Naive thymus-derived CD8-positive, alpha-beta T cell (primary cell): Measurements from ENCODE around the gene KANK3. TPM values are rescaled to one million over a fixed set of nuclear protein-coding genes. Genes with fewer than 3 reads are reported as not detected.

Experiments used
- ATAC-seq, 2 donors: fragments of 150-1000 bp; cut with Tn5 transposase in 1 of 2; sonication (Bioruptor Pico), chemical (Tn5 transposase) in 1 of 2; 1 replicate in 1 of 2; 2 replicates in 1 of 2; pipeline ENCODE4 v1.10.0; 2021; ENCODE audit warnings: mild to moderate bottlenecking in 2 of 2, moderate library complexity in 2 of 2
- POLR2A ChIA-PET: fragments of 350-600 bp; sonication (Branson Sonifier 250); formaldehyde crosslinking; loops from one replicate; lab custom pipeline; 2021; ENCODE audit warnings: antibody characterized with exemption; lab: Charles Lee
- DNase-seq, 10 donors: peaks; one replicate each; pipeline versions ENCODE4 v3.0.0 to v3.0.0-alpha.2; 2020 to 2022
- H3K27ac Mint-ChIP-seq, 10 donors: one replicate each; pipeline ENCODE4 v1.8.0; 2020 to 2022; ENCODE audit warnings: mild to moderate bottlenecking in 10 of 10, mixed read lengths in 10 of 10, moderate library complexity in 4 of 10, inconsistent platforms in 1 of 10
- H3K27me3 Mint-ChIP-seq, 5 donors: one replicate each; pipeline ENCODE4 v1.8.0; 2021 to 2022; ENCODE audit warnings: mixed read lengths in 5 of 5
- H3K36me3 Mint-ChIP-seq, 3 donors: one replicate each; pipeline ENCODE4 v1.8.0; 2020 to 2022; ENCODE audit warnings: mixed read lengths in 3 of 3, mild to moderate bottlenecking in 2 of 3, inconsistent platforms in 1 of 3
- H3K4me1 Mint-ChIP-seq, 4 donors: one replicate each; pipeline ENCODE4 v1.8.0; 2021 to 2022; ENCODE audit warnings: mixed read lengths in 4 of 4
- H3K4me3 Mint-ChIP-seq, 10 donors: one replicate each; pipeline ENCODE4 v1.8.0; 2020 to 2022; ENCODE audit warnings: mild to moderate bottlenecking in 10 of 10, mixed read lengths in 10 of 10, moderate library complexity in 6 of 10, inconsistent platforms in 1 of 10
- H3K9me3 Mint-ChIP-seq, 9 donors: one replicate each; pipeline ENCODE4 v1.8.0; 2020 to 2022; ENCODE audit warnings: mixed read lengths in 9 of 9, mild to moderate bottlenecking in 3 of 9, inconsistent platforms in 1 of 9, moderate library complexity in 1 of 9
- polyA plus RNA-seq, 3 donors: library from polyadenylated mRNA; unstranded; fragments of 300-500 nt; fragmentation: Illumina TruSeq; gene quantifications; one replicate each; pipeline ENCODE4 v1.2.3, GENCODE V29; 2021
- total RNA-seq, 8 experiments: library from RNA in 2 of 8; stranded (reverse) in 2 of 8; gene quantifications; one replicate each; pipeline ENCODE4 v1.2.3 and lab custom pipeline; 2021 to 2026

Gene KANK3
- total and polyA plus RNA-seq, 5 experiments from 2014 or later, result 0.82 to 3.3 (median 1.5) TPM

GRCh38 chr19:8333767-8334457 lies 9.2 kb downstream of the KANK3 start:
- ATAC-seq (peak in 1 of 2 donors; percentile 23), DNase-seq (peak in 1 of 10 donors; percentile 14)
- H3K9me3 Mint-ChIP-seq, result no peaks in the 10 kb centered on the region
- H3K27ac Mint-ChIP-seq, result no peak overlapping the region
- H3K4me1 Mint-ChIP-seq, result peaks cover 0 to 10% (median 5%) of the 10 kb centered on the region in 4 donors
- POLR2A ChIA-PET, result interaction anchor here (0.6 to 1.9 kb wide), 2 partner anchors 12 to 66 kb away, joined by 3 to 11 read pairs; partner anchors contain the start of genes NDUFA7 and RPS28
- H3K27me3 Mint-ChIP-seq, result peaks cover 9 to 32% (median 17%) of the 10 kb centered on the region in 5 donors
- H3K36me3 Mint-ChIP-seq, result peaks cover 0 to 3% (median 2%) of the 10 kb centered on the region in 3 donors
- H3K4me3 Mint-ChIP-seq, result peak overlapping the region in 4 of 10 donors; percentile 18 to 56 (median 28)

GRCh38 chr19:8332976-8333766 lies 9.9 kb downstream of the KANK3 start:
- Mint-ChIP-seq H3K36me3 (peaks cover 0 to 3% (median 2%) of the 10 kb centered on the region in 3 donors), H3K27ac (no peak overlapping the region), H3K27me3 (peaks cover 6 to 28% (median 12%) of the 10 kb centered on the region in 5 donors), H3K9me3 (no peaks in the 10 kb centered on the region), H3K4me1 (peaks cover 0 to 10% (median 4%) of the 10 kb centered on the region in 4 donors), H3K4me3 (peak overlapping the region in 5 of 10 donors; percentile 10 to 68 (median 38))
- ATAC-seq (no peak), DNase-seq (peak in 1 of 10 donors; percentile 43)
- POLR2A ChIA-PET, result interaction anchor here (0.6 to 1.9 kb wide), 2 partner anchors 11 to 65 kb away, joined by 3 to 11 read pairs; partner anchors contain the start of genes NDUFA7 and RPS28

DNA sequence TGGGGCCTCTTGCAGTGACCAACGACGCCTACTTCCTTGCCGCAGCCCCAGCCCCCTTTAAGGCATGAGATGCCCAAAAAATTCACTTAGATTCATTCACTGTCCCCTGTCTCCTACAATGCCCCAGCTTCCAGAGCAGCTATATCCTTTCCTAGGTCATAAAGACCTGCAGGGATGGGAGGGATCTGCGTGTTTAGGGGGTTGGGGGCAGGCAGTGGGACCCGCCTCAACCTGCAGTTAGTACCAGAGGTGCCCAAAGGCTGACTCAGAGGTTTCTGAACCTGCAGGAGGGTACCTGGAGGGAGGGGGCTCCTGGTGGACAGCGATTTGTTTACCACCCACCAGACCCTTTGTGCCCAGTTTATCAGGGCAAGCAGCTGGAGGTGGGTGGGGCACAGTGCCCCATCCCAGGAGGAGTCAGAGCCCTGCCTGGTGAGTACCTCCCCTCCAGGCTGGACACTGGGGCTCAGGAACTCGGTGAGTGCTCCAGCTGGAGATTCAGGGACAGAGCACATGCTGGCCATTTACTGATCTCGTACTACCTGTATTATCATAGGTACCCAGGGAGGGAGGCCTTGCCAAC lies 11.7 kb downstream of the KANK3 start:
- Mint-ChIP-seq H3K36me3 (peaks cover 0 to 3% (median 2%) of the 10 kb centered on the region in 3 donors), H3K4me1 (peaks cover 0 to 10% (median 3%) of the 10 kb centered on the region in 4 donors), H3K4me3 (no peak overlapping the region), H3K27me3 (peaks cover 0 to 14% (median 7%) of the 10 kb centered on the region in 5 donors), H3K27ac (no peak overlapping the region), H3K9me3 (no peaks in the 10 kb centered on the region)
- DNase-seq, result no peak
- POLR2A ChIA-PET, result interaction anchor here (1.6 kb wide), 1 partner anchor 10 kb away, joined by 12 read pairs; the partner anchor contains the start of genes NDUFA7 and RPS28
- no peak for ATAC-seq

GRCh38 chr19:8329996-8330395 lies 13.1 kb downstream of the KANK3 start:
- ATAC-seq (no peak), DNase-seq (no peak)
- Mint-ChIP-seq H3K27ac (peak overlapping the region in 2 of 10 donors; percentile 8 to 74), H3K36me3 (peaks cover 0 to 3% (median 2%) of the 10 kb centered on the region in 3 donors), H3K9me3 (no peaks in the 10 kb centered on the region), H3K4me1 (peaks cover 0 to 4% (median 2%) of the 10 kb centered on the region in 4 donors), H3K27me3 (peaks cover 0 to 7% (median 0%) of the 10 kb centered on the region in 5 donors), H3K4me3 (no peak overlapping the region)
- POLR2A ChIA-PET, result no interaction called here

DNA sequence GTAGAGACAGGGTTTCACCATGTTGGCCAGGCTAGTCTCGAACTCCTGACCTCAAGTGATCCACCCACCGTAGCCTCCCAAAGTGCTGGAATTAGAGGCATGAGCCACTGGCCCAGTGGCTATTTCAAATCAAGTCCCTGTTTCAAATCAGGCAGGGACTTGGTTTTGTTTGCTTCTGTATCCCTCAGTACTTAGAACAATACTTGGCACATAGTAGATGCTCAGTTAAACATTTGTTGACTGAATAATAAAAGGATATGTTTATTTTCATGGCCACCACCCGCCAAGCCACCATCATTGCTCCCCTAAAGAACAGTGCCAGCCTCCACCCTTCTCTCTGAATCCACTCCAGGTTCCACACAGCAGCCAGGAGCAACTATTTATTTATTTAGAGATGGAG lies 17.6 kb downstream of the KANK3 start:
- Mint-ChIP-seq H3K4me1 (peaks cover 10 to 31% (median 24%) of the 10 kb centered on the region in 4 donors), H3K4me3 (no peak overlapping the region), H3K36me3 (peaks cover 0 to 20% (median 2%) of the 10 kb centered on the region in 3 donors), H3K9me3 (no peaks in the 10 kb centered on the region), H3K27ac (peak overlapping the region in 3 of 10 donors; percentile 34 to 67 (median 43)), H3K27me3 (no peaks in the 10 kb centered on the region)
- no peak for ATAC-seq
- no peak for DNase-seq
- POLR2A ChIA-PET, result interaction anchor here (0.6 kb wide), 1 partner anchor 727 kb away, joined by 3 read pairs; no protein-coding TSS in a partner anchor

GRCh38 chr19:8324186-8325050 lies 18.6 kb downstream of the KANK3 start:
- Mint-ChIP-seq H3K4me3 (no peak overlapping the region), H3K27me3 (no peaks in the 10 kb centered on the region), H3K9me3 (no peaks in the 10 kb centered on the region), H3K36me3 (peaks cover 0 to 20% (median 0%) of the 10 kb centered on the region in 3 donors), H3K4me1 (peaks cover 14 to 40% (median 35%) of the 10 kb centered on the region in 4 donors), H3K27ac (peak overlapping the region in 7 of 10 donors; percentile 6 to 77 (median 43))
- no peak for DNase-seq
- POLR2A ChIA-PET, result interaction anchor here (0.5 to 1.7 kb wide), 3 partner anchors 55 to 381 kb away, joined by 3 read pairs; partner anchors contain the start of gene TIMM44
- ATAC-seq, result no peak

DNA sequence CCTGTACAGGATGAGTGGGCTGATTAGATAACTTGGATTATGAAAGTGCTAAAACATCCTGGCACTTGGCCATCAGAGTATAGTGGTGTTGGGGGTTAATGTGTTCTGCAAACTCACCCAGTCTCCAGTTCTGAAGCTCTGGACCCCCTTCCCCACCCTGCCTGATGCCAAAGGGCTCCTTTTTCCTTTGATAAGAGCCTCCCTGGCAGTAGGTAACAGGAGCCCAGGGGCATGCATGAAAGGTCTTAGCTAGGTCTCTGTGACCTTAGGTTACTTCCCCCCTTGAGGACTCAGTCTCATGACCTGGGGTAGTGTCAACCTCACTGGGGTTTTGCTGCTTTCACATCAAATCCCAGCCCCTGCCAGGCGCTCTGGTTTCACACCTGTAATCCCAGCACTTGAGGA lies 19.3 kb downstream of the KANK3 start:
- ATAC-seq, result no peak
- Mint-ChIP-seq H3K4me1 (peaks cover 14 to 45% (median 36%) of the 10 kb centered on the region in 4 donors), H3K27ac (peak overlapping the region in 7 of 10 donors; percentile 6 to 98 (median 62)), H3K27me3 (no peaks in the 10 kb centered on the region), H3K36me3 (peaks cover 0 to 20% (median 0%) of the 10 kb centered on the region in 3 donors), H3K4me3 (peak overlapping the region in 3 of 10 donors; percentile 12 to 65 (median 14)), H3K9me3 (no peaks in the 10 kb centered on the region)
- DNase-seq, result no peak
- POLR2A ChIA-PET, result interaction anchor here (0.5 to 1.7 kb wide), 3 partner anchors 54 to 380 kb away, joined by 3 read pairs; partner anchors contain the start of gene TIMM44

DNA sequence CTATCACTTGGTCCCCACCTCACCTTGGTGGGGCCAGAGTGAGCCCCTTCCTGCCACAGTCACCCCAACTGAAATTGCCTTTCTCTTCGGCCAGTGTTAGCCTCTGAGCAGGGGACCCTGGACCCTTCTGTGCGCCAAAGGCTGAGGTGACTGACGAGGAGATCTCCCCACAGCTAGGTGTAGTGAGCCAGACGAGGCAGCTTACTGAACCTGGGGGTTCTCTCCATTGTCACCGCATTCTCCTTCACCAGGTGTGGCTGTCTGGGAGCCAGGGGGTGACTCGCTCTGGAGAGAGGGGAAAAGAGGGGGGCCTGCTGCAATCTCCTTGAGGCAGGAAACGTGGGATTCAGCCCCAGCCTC lies 20.4 kb downstream of the KANK3 start:
- POLR2A ChIA-PET, result interaction anchor here (0.6 to 3.0 kb wide), 4 partner anchors 12 to 112 kb away, joined by 3 to 11 read pairs (median 3); no protein-coding TSS in a partner anchor
- peak overlapping the region in 9 of 10 donors; percentile 92 to 100 (median 98) for H3K27ac Mint-ChIP-seq
- DNase-seq (no peak), ATAC-seq (no peak)
- peak overlapping the region; percentile 94 to 100 (median 97) for H3K4me3 Mint-ChIP-seq
- no peaks in the 10 kb centered on the region for H3K27me3 Mint-ChIP-seq
- H3K36me3 Mint-ChIP-seq, result peaks cover 0 to 20% (median 0%) of the 10 kb centered on the region in 3 donors
- peaks cover 12 to 49% (median 36%) of the 10 kb centered on the region in 4 donors for H3K4me1 Mint-ChIP-seq
- no peaks in the 10 kb centered on the region for H3K9me3 Mint-ChIP-seq

DNA sequence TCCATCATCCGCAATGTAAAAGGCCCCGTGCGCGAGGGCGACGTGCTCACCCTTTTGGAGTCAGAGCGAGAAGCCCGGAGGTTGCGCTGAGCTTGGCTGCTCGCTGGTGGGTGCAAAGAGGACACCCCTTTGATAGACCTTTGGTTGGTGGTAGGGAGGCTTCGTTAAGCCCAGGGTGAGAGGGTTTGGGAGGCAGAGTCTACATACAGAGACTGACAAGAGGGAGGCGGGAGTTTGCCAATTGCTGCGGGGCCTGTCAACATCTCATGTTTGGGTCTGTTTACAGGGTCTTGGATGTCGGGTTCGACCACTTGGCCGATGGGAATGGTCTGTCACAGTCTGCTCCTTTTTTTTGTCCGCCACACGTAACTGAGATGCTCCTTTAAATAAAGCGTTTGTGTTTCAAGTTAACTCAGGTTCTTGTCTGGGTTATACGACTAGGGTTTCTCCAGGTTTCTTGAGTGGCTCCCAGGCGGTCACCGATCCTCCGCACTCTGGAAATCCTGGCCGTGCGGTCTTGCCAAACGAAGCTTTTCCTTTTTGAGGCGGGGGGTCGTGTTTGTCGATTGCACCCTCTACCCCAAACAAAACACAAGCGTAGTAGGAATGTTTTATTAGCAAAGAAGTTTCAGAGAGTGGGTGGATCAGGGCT lies 20.9 kb downstream of the KANK3 start:
- H3K27me3 Mint-ChIP-seq, result no peaks in the 10 kb centered on the region
- no peaks in the 10 kb centered on the region for H3K9me3 Mint-ChIP-seq
- H3K4me1 Mint-ChIP-seq, result peaks cover 12 to 53% (median 38%) of the 10 kb centered on the region in 4 donors
- peaks cover 0 to 24% (median 2%) of the 10 kb centered on the region in 3 donors for H3K36me3 Mint-ChIP-seq
- peak overlapping the region; percentile 94 to 100 (median 97) for H3K4me3 Mint-ChIP-seq
- POLR2A ChIA-PET, result interaction anchor here (0.6 to 3.3 kb wide), 16 partner anchors 9 to 402 kb away, joined by 3 to 25 read pairs (median 5); partner anchors contain the start of genes CERS4, HNRNPM, RAB11B and SNAPC2
- peak in 1 of 10 donors; percentile 26 for DNase-seq
- no peak for ATAC-seq
- peak overlapping the region; percentile 92 to 100 (median 98) for H3K27ac Mint-ChIP-seq

- POLR2A ChIA-PET, result interaction anchor here (0.5 to 3.3 kb wide), 19 partner anchors 10 to 418 kb away, joined by 3 to 25 read pairs (median 5); partner anchors contain the start of genes CERS4, HNRNPM, MAP2K7 and RAB11B
- no peaks in the 10 kb centered on the region for H3K27me3 Mint-ChIP-seq
- DNase-seq, result peak; percentile 93 to 98 (median 96)
- peaks cover 12 to 55% (median 38%) of the 10 kb centered on the region in 4 donors for H3K4me1 Mint-ChIP-seq
- H3K9me3 Mint-ChIP-seq, result no peaks in the 10 kb centered on the region
- H3K4me3 Mint-ChIP-seq, result peak within 1 kb of the TSS; percentile 94 to 100 (median 97)
- peak; percentile 91 to 94 for ATAC-seq
- peak within 1 kb of the TSS; percentile 92 to 100 (median 98) for H3K27ac Mint-ChIP-seq
- H3K36me3 Mint-ChIP-seq, result peaks cover 0 to 26% (median 2%) of the 10 kb centered on the region in 3 donors
These were observed 21.7 kb downstream of the KANK3 start, which contains the start of the genes NDUFA7 and RPS28 for GRCh38 chr19:8321067-8321985. Gene NDUFA7, minus strand, starts transcription at chr19:8321375. Its CDS starts 17 bp downstream, at chr19:8321358. Gene RPS28, plus strand, starts transcription at chr19:8321496. Its CDS starts 35 bp downstream, at chr19:8321531.
